HG03469 (cell line): ENCODE results near the gene HOXC5.
"Not testable (repeated sequence)": the region's sequence is repeated elsewhere in the genome, so short reads cannot be mapped to it uniquely, and the experiment has no call there.

Experiments
- ATAC-seq: cut with Tn5 transposase; IDR thresholded peaks from one replicate; pipeline ENCODE4 v1.9.1; 2021; ENCODE audit warnings: mild to moderate bottlenecking, moderate library complexity, moderate number of reproducible peaks; ENCODE audit not compliant: unreplicated experiment

Gene HOXC5

GRCh38 chr12:54060174-54060974 is 27.5 kb downstream of the HOXC5 start:
- no peak for ATAC-seq

- ATAC-seq: no peak
Observed at GRCh38 chr12:54060975-54061778, 28.3 kb downstream of the HOXC5 start.

GRCh38 chr12:54065677-54066076 is 32.8 kb downstream of the HOXC5 start:
- ATAC-seq: no peak

GRCh38 chr12:54066408-54066807 is 33.6 kb downstream of the HOXC5 start:
- no peak for ATAC-seq

GRCh38 chr12:54068418-54069070 is 35.7 kb downstream of the HOXC5 start:
- ATAC-seq: no peak

- no peak for ATAC-seq
Observed at GRCh38 chr12:54071942-54072341, 39.1 kb downstream of the HOXC5 start.

GRCh38 chr12:54074308-54074707 is 41.5 kb downstream of the HOXC5 start:
- no peak for ATAC-seq

GRCh38 chr12:54075409-54075808 is 42.6 kb downstream of the HOXC5 start:
- no peak for ATAC-seq

- ATAC-seq: no peak
Observed at GRCh38 chr12:54075974-54076373, 43.1 kb downstream of the HOXC5 start.

GRCh38 chr12:54077843-54078242 is 45.0 kb downstream of the HOXC5 start:
- not testable (repeated sequence) for ATAC-seq

- ATAC-seq: not testable (repeated sequence)
Observed at GRCh38 chr12:54079115-54079514, 46.3 kb downstream of the HOXC5 start.

GRCh38 chr12:54080008-54080924 is 47.4 kb downstream of the HOXC5 start:
- not testable (repeated sequence) for ATAC-seq

- not testable (repeated sequence) for ATAC-seq
Observed at GRCh38 chr12:54081053-54081514, 48.2 kb downstream of the HOXC5 start.

GRCh38 chr12:54081581-54082396 is 48.9 kb downstream of the HOXC5 start:
- not testable (repeated sequence) for ATAC-seq

GRCh38 chr12:54082397-54082892 is 49.6 kb downstream of the HOXC5 start:
- no peak for ATAC-seq
